Common myeloid progenitor, CD34-positive (primary cell): ENCODE measurements around the gene LUC7L3.
"Not testable (repeated sequence)": the region's sequence is repeated elsewhere in the genome, so short reads cannot be mapped to it uniquely, and the experiment has no call there.

Experiments used
- CTCF ChIA-PET: fragments of 350-600 bp; sonication (Branson Sonifier 250); formaldehyde crosslinking; loops from one replicate; lab custom pipeline; 2021; ENCODE audit warnings: antibody characterized with exemption; lab: Charles Lee
- POLR2A ChIA-PET: fragments of 350-600 bp; sonication (Branson Sonifier 250); formaldehyde crosslinking; loops from one replicate; lab custom pipeline; 2021; ENCODE audit warnings: antibody characterized with exemption; lab: Charles Lee
- DNase-seq, 3 donors: peaks; one replicate each; pipeline versions ENCODE4 v3.0.0 to v3.0.0-alpha.2; 2013
- H3K27ac ChIP-seq, 2 experiments: 1 replicate in 1 of 2; 2 replicates in 1 of 2; pipeline ENCODE4 v1.7.0; 2013; ENCODE audit warnings: inconsistent platforms in 2 of 2, low read length in 2 of 2, mild to moderate bottlenecking in 2 of 2, low read depth in 1 of 2, moderate library complexity in 1 of 2; ENCODE audit not compliant: severe bottlenecking in 2 of 2, insufficient read depth in 1 of 2, poor library complexity in 1 of 2
- H3K27me3 ChIP-seq, 5 experiments: replicated peaks in 2 of 5; 1 replicate in 3 of 5; 2 replicates in 2 of 5; pipeline versions ENCODE4 v1.6.1 to v1.7.0; 2013; ENCODE audit warnings: low read length in 4 of 5, mild to moderate bottlenecking in 2 of 5, moderate library complexity in 2 of 5, inconsistent platforms in 1 of 5; ENCODE audit not compliant: insufficient read depth in 5 of 5, control insufficient read depth in 4 of 5
- H3K36me3 ChIP-seq, 4 experiments: 1 replicate in 2 of 4; 2 replicates in 2 of 4; pipeline versions ENCODE4 v1.6.1 to v1.7.0; 2013; ENCODE audit warnings: low read length in 3 of 4, control low read depth in 1 of 4, mild to moderate bottlenecking in 1 of 4; ENCODE audit not compliant: control insufficient read depth in 4 of 4, insufficient read depth in 4 of 4
- H3K4me1 ChIP-seq, 4 experiments: 1 replicate in 3 of 4; 2 replicates in 1 of 4; pipeline versions ENCODE4 v1.6.1 to v1.7.1; 2013; ENCODE audit warnings: low read length in 3 of 4, mild to moderate bottlenecking in 3 of 4, control low read depth in 1 of 4, inconsistent platforms in 1 of 4, moderate library complexity in 1 of 4; ENCODE audit not compliant: control insufficient read depth in 4 of 4, insufficient read depth in 4 of 4; ENCODE audit errors: control extremely low read depth in 1 of 4
- H3K4me3 ChIP-seq, 7 experiments: 1 replicate in 4 of 7; 2 replicates in 3 of 7; pipeline versions ENCODE4 v1.5.1 to v1.7.0; 2013; ENCODE audit warnings: mild to moderate bottlenecking in 7 of 7, low read length in 6 of 7, moderate library complexity in 6 of 7, inconsistent platforms in 2 of 7, low read depth in 2 of 7, control low read depth in 1 of 7; ENCODE audit not compliant: insufficient read depth in 4 of 7, control insufficient read depth in 1 of 7; ENCODE audit errors: extremely low read depth in 1 of 7
- H3K9me3 ChIP-seq, 5 experiments: 1 replicate in 4 of 5; 2 replicates in 1 of 5; pipeline versions ENCODE4 v1.6.1 to v1.7.1; 2013; ENCODE audit warnings: low read length in 4 of 5, mild to moderate bottlenecking in 2 of 5, inconsistent platforms in 1 of 5, low read depth in 1 of 5, moderate library complexity in 1 of 5; ENCODE audit not compliant: control insufficient read depth in 4 of 5, insufficient read depth in 2 of 5; ENCODE audit errors: control extremely low read depth in 1 of 5
- WGBS: methylation state at CpG from one replicate; pipeline ENCODE4 v1.1.5; 2013; ENCODE audit not compliant: insufficient coverage; 5-methylcytosine and 5-hydroxymethylcytosine counted together

The LUC7L3 gene

GRCh38 chr17:50724622-50725021 lies 5.2 kb downstream of the LUC7L3 start:
- DNase-seq, H3K9me3 ChIP-seq, H3K27ac ChIP-seq, H3K27me3 ChIP-seq, POLR2A ChIA-PET, CTCF ChIA-PET, H3K4me3 ChIP-seq: not testable (repeated sequence)
- Histone ChIP-seq H3K4me1 (peaks cover 19 to 33% (median 23%) of the 10 kb centered on the region in 4 experiments), H3K36me3 (peaks cover 0 to 12% (median 3%) of the 10 kb centered on the region in 4 experiments)
- WGBS = 100% methylated on average over 1 of the region's 6 CpGs

GRCh38 chr17:50725769-50726655 lies 6.6 kb downstream of the LUC7L3 start:
- peaks cover 13 to 27% (median 24%) of the 10 kb centered on the region in 4 experiments for H3K4me1 ChIP-seq
- WGBS = 98% methylated on average over 7 of the region's 12 CpGs

GRCh38 chr17:50728112-50728429 lies 8.7 kb downstream of the LUC7L3 start:
- peaks cover 0 to 11% (median 3%) of the 10 kb centered on the region in 4 experiments for H3K36me3 ChIP-seq
- peaks cover 0 to 16% (median 10%) of the 10 kb centered on the region in 4 experiments for H3K4me1 ChIP-seq
- H3K4me3 ChIP-seq = no peak overlapping the region
- no peaks in the 10 kb centered on the region for H3K27me3 ChIP-seq
- WGBS = no CpG with 5 or more reads among the region's 2 CpGs
- H3K27ac ChIP-seq = no peak overlapping the region
- POLR2A ChIA-PET = no interaction called here
- CTCF ChIA-PET = interaction anchor here (0.7 kb wide), 1 partner anchor 51 kb away, joined by 3 read pairs; no protein-coding TSS in a partner anchor
- DNase-seq = no peak
- no peaks in the 10 kb centered on the region for H3K9me3 ChIP-seq

More at GRCh38 chr17:50725769-50726655, 6.6 kb downstream of the LUC7L3 start:
- DNase-seq = no peak
- POLR2A ChIA-PET = interaction anchor here (0.6 kb wide), 1 partner anchor 31 kb away, joined by 3 read pairs; no protein-coding TSS in a partner anchor
- Histone ChIP-seq H3K27ac (no peak overlapping the region), H3K27me3 (no peaks in the 10 kb centered on the region), H3K4me3 (no peak overlapping the region), H3K36me3 (peaks cover 0 to 12% (median 3%) of the 10 kb centered on the region in 4 experiments), H3K9me3 (no peaks in the 10 kb centered on the region)
- CTCF ChIA-PET = no interaction called here

GRCh38 chr17:50728881-50729765 lies 9.7 kb downstream of the LUC7L3 start:
- no CpG with 5 or more reads among the region's 5 CpGs for WGBS
- peaks cover 0 to 11% (median 3%) of the 10 kb centered on the region in 4 experiments for H3K36me3 ChIP-seq
- H3K4me3 ChIP-seq = no peak overlapping the region
- H3K4me1 ChIP-seq = peaks cover 0 to 14% (median 7%) of the 10 kb centered on the region in 4 experiments
- CTCF ChIA-PET = interaction anchor here (1.4 kb wide), 1 partner anchor 10 kb away, joined by 3 read pairs; no protein-coding TSS in a partner anchor
- H3K9me3 ChIP-seq = no peaks in the 10 kb centered on the region
- POLR2A ChIA-PET = no interaction called here
- H3K27ac ChIP-seq = no peak overlapping the region
- no peaks in the 10 kb centered on the region for H3K27me3 ChIP-seq
- no peak for DNase-seq

- peak in 2 of 3 donors; percentile 35 to 51 for DNase-seq
- CTCF ChIA-PET = interaction anchor here (1.0 to 1.1 kb wide), 3 partner anchors 13 to 121 kb away, joined by 3 to 5 read pairs (median 3); no protein-coding TSS in a partner anchor
- no peaks in the 10 kb centered on the region for H3K27me3 ChIP-seq
- H3K4me3 ChIP-seq = peak overlapping the region in 1 of 7 experiments; percentile 3
- H3K36me3 ChIP-seq = peaks cover 0 to 11% (median 2%) of the 10 kb centered on the region in 4 experiments
- H3K27ac ChIP-seq = peak overlapping the region in 1 of 2 experiments; percentile 59
- H3K9me3 ChIP-seq = no peaks in the 10 kb centered on the region
- WGBS = 87% methylated on average over 5 of the region's 7 CpGs
- H3K4me1 ChIP-seq = peaks cover 0 to 11% (median 6%) of the 10 kb centered on the region in 4 experiments
- POLR2A ChIA-PET = no interaction called here
These were observed 12.4 kb downstream of the LUC7L3 start for GRCh38 chr17:50731575-50732460.

GRCh38 chr17:50735287-50735686 lies 15.9 kb downstream of the LUC7L3 start:
- Histone ChIP-seq H3K27me3 (no peaks in the 10 kb centered on the region), H3K36me3 (peaks cover 15 to 33% (median 21%) of the 10 kb centered on the region in 4 experiments), H3K4me3 (no peak overlapping the region), H3K9me3 (no peaks in the 10 kb centered on the region), H3K4me1 (peaks cover 0 to 11% (median 3%) of the 10 kb centered on the region in 4 experiments), H3K27ac (no peak overlapping the region)
- CTCF ChIA-PET = interaction anchor here (1.3 kb wide), 1 partner anchor 34 kb away, joined by 3 read pairs; no protein-coding TSS in a partner anchor
- DNase-seq = no peak
- 100% methylated on average over 3 of the region's 3 CpGs for WGBS
- POLR2A ChIA-PET = no interaction called here
